Measurements from ENCODE around the gene MOCS2.
"Not testable (repeated sequence)": the region's sequence is repeated elsewhere in the genome, so short reads cannot be mapped to it uniquely, and the experiment has no call there.

The MOCS2 gene, protein sequence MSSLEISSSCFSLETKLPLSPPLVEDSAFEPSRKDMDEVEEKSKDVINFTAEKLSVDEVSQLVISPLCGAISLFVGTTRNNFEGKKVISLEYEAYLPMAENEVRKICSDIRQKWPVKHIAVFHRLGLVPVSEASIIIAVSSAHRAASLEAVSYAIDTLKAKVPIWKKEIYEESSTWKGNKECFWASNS

GRCh38 chr5:53109443-53110127 lies at the start of gene MOCS2:
TSS of gene MOCS2 (minus strand) at chr5:53109757. CDS start at chr5:53107174, 2,583 bp downstream.
- peak; percentile 25 for DNase-seq

DNA sequence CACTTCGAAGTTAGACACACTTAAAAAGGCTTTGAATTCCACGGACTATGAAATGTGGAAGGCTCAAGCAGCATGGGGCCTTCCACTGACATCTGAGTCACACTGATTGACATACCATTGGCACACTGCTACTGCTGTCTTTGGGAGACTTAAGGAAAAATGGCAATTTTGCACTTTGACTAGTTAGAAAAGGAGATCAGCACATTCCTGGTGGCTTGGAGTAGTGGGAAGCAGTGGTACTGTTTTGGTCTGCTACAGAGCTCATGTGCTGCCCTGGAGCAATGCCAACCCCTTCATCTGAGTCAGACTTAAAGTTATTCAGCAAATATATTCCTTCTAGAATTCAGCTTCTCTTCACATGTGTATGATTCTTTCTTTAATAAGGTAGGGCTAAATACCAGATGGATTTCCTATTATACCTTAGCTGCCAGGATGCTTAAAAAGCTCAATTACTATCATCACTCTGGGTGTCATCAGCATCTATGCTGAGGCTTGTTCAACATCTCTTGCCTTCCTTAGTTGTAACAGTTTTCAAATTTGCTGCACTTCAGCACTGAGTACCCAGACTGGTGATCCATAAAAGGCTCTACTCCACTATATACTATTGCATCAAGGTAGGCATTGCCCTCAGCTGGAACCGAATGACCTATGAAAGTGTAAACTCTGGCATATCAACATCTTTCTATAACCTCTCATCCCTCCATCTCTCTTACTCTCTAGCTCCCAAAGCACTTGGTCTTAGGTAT lies 42.3 kb upstream of the MOCS2 start:
- no peak for DNase-seq

- no peak for DNase-seq
Measured at GRCh38 chr5:53133020-53133419, 23.5 kb upstream of the MOCS2 start.

DNA sequence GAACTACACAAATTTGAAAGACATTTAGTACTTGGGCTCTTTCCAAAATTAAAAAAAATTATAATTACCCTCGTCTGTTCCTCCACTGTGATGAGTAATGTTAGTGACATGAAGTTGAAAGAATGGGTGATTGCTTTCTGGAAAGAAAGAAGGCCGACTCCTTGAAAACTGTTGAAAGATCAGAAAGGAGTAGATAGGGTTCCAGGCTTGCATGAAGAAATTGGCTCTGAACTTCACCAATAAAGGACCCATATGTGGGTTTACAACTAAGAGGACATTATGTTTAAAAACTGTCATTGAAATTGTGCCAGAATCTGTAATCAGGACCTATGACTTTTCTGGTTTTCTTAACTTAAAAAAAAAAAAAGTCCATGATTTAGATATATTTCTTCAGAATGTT lies 20.7 kb upstream of the MOCS2 start:
- DNase-seq: no peak

GRCh38 chr5:53128481-53128880 lies 18.9 kb upstream of the MOCS2 start:
- no peak for DNase-seq

DNA sequence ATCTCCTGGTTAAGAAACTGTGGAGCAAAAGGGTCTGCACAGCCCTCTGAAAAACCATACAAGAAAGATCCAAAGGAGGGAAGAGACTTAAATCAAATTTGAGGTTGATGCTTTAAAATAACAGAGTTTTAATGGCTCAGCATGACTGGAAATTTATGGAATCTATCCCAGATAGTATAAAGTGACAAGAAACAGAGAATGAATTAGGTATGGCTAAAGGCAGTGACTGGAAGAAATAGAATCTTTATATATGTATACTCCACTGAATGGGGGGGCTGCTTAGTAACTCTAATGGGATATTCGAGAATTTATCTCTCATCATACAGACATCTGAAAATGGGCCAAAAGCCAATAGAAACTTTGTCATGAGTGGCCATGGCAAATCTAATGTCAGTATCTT lies 17.6 kb upstream of the MOCS2 start:
- no peak for DNase-seq

- no peak for DNase-seq
Measured at GRCh38 chr5:53126521-53126920, 17.0 kb upstream of the MOCS2 start.

GRCh38 chr5:53123702-53124101 lies 14.1 kb upstream of the MOCS2 start:
- no peak for DNase-seq

GRCh38 chr5:53120165-53120564 lies 10.6 kb upstream of the MOCS2 start:
- DNase-seq: no peak

DNA sequence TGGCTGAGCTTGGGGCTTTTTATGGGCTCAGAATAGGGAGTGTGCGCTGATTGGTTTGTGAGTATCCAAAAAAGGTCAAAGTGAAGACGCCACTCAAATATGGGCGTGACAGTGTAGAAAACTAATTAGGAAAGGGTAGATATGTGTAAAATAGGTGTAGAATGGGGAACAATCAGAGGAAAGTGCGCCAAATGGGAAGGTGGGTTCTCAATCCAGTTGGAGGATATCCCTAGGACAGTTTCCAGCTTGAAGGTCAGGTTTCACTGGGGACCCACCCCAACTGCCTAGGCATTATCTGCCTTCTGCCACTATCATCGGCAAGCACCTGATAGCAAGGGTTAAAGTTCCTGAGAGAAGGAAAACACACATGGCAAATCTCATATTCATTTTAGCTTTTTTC lies 9.3 kb upstream of the MOCS2 start:
- DNase-seq: no peak

GRCh38 chr5:53116597-53116996 lies 7.0 kb upstream of the MOCS2 start:
- DNase-seq: no peak

DNA sequence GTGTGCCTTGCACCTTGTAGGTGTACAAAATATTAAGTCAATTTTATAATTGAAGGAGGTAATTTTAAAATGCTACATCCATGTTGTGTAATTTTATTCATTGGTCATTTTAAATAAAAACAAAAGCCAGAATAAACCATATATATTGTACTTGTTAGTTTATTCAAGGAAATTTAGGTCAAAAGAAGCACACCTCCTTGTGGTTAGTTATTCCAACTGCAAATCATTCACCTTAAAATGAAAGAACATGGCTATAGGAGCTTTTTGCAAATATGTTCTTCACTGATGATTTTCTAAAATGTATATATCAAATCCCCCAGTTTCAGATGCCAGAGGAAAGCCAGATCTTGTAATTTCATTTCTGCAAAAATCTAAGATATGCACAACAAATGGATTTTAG lies 5.4 kb upstream of the MOCS2 start:
- no peak for DNase-seq

GRCh38 chr5:53113947-53114346 lies 4.4 kb upstream of the MOCS2 start:
- no peak for DNase-seq

- DNase-seq: no peak
Measured at GRCh38 chr5:53112909-53113308, 3.4 kb upstream of the MOCS2 start.

GRCh38 chr5:53112307-53112706 lies 2.8 kb upstream of the MOCS2 start:
- not testable (repeated sequence) for DNase-seq

GRCh38 chr5:53111139-53111538 lies 1.6 kb upstream of the MOCS2 start:
- DNase-seq: no peak

GRCh38 chr5:53110156-53110555 lies 599 bp upstream of the MOCS2 start:
- no peak for DNase-seq

- no peak for DNase-seq
Measured at GRCh38 chr5:53109056-53109442, 508 bp downstream of the MOCS2 start.

GRCh38 chr5:53105611-53106300 lies 3.8 kb downstream of the MOCS2 start:
- DNase-seq: no peak

GRCh38 chr5:53100606-53101005 lies 9.0 kb downstream of the MOCS2 start:
- DNase-seq: no peak

DNA sequence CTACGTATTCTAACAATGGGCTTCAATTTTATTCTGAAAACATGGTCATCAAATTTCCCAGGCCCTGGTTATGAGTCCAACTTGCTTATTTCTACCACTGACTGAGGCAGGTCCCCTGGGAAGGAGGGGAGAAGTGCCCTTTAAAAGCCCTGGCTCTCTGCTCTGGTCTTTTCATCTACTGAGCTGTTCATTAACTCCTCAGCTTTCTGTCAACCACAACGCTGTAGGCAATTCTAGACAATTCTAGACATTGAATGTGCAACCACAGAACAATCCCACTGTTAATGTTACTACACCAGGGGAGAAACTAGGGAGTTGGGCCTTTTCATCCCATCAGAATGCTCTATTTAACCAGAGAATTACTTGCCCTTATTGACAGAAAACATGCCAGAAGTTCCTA lies 10.0 kb downstream of the MOCS2 start:
- DNase-seq: no peak

GRCh38 chr5:53095931-53096525 lies 13.5 kb downstream of the MOCS2 start:
- no peak for DNase-seq

- DNase-seq: no peak
Measured at GRCh38 chr5:53095217-53095616, 14.3 kb downstream of the MOCS2 start.

Data from NCI-H1436 treated with DMSO at 0.1 percent for 48 hours (cell line).